ENCODE data around the gene SLC44A3. TPM values are rescaled to one million over a fixed set of nuclear protein-coding genes. Genes with fewer than 3 reads are reported as not detected.

SLC44A3 gene
- total RNA-seq, 1 experiment from 2014 or later: 16.9 TPM

- Mint-ChIP-seq H3K27me3 (ENCODE audit: insufficient read depth, unreplicated experiment) (no peaks in the 10 kb centered on the region), H3K4me1 (ENCODE audit: low read depth, unreplicated experiment) (peaks cover 19% of the 10 kb centered on the region), H3K9me3 (ENCODE audit: unreplicated experiment) (no peaks in the 10 kb centered on the region), H3K4me3 (ENCODE audit: unreplicated experiment) (no peak overlapping the region), H3K36me3 (ENCODE audit: insufficient read depth, unreplicated experiment) (no peaks in the 10 kb centered on the region), H3K27ac (ENCODE audit: unreplicated experiment) (no peak overlapping the region)
- Histone ChIP-seq H3K36me3 (ENCODE audit: control insufficient read depth, insufficient read depth, low read length) (no peaks in the 10 kb centered on the region), H3K4me3 (ENCODE audit: low read depth, low read length) (no peak overlapping the region), H3K27me3 (replicated peaks; ENCODE audit: control insufficient read depth, insufficient read depth, low read length) (no peaks in the 10 kb centered on the region), H3K9me3 (no peaks in the 10 kb centered on the region), H3K4me1 (peaks cover 14% of the 10 kb centered on the region; the same call in 1 of the 2 replicates)
- intact Hi-C loops (cut with micrococcal nuclease; ENCODE audit: unreplicated experiment): no loop called here
- POLR2A ChIA-PET: no interaction called here
- DNase-seq: no peak
- CTCF ChIA-PET: interaction anchor here (0.7 kb wide), 1 partner anchor 24 kb away, joined by 4 read pairs; no protein-coding TSS in a partner anchor
- BruUV-seq (replicated peaks): no TSS peak
- no peak for TF ChIP-seq CTCF (IDR thresholded peaks at IDR 0.05; ENCODE audit: insufficient read depth in 1 of 2, low read depth in 1 of 2, low read length in 1 of 2, severe bottlenecking in 1 of 2, unreplicated experiment in 1 of 2)
Measured at GRCh38 chr1:94793296-94793656, 26.9 kb upstream of the SLC44A3 start.

- H3K4me3 Mint-ChIP-seq (ENCODE audit: unreplicated experiment): no peak overlapping the region
- no peaks in the 10 kb centered on the region for H3K9me3 Mint-ChIP-seq (ENCODE audit: unreplicated experiment)
- Histone ChIP-seq H3K36me3 (ENCODE audit: control insufficient read depth, insufficient read depth, low read length) (no peaks in the 10 kb centered on the region), H3K9me3 (no peaks in the 10 kb centered on the region), H3K4me3 (ENCODE audit: low read depth, low read length) (no peak overlapping the region), H3K27me3 (replicated peaks; ENCODE audit: control insufficient read depth, insufficient read depth, low read length) (no peaks in the 10 kb centered on the region), H3K4me1 (peaks cover 20% of the 10 kb centered on the region; the same call in 1 of the 2 replicates)
- no peak overlapping the region for H3K27ac Mint-ChIP-seq (ENCODE audit: unreplicated experiment)
- DNase-seq: no peak
- intact Hi-C loops (cut with micrococcal nuclease; ENCODE audit: unreplicated experiment): no loop called here
- TF ChIP-seq CTCF (IDR thresholded peaks at IDR 0.05; ENCODE audit: insufficient read depth in 1 of 2, low read depth in 1 of 2, low read length in 1 of 2, severe bottlenecking in 1 of 2, unreplicated experiment in 1 of 2): no peak
- ChIA-PET CTCF (no interaction called here), POLR2A (no interaction called here)
- H3K27me3 Mint-ChIP-seq (ENCODE audit: insufficient read depth, unreplicated experiment): no peaks in the 10 kb centered on the region
- H3K36me3 Mint-ChIP-seq (ENCODE audit: insufficient read depth, unreplicated experiment): no peaks in the 10 kb centered on the region
- peaks cover 19% of the 10 kb centered on the region for H3K4me1 Mint-ChIP-seq (ENCODE audit: low read depth, unreplicated experiment)
- no TSS peak for BruUV-seq (replicated peaks)
Measured at GRCh38 chr1:94795434-94795833, 24.7 kb upstream of the SLC44A3 start.

GRCh38 chr1:94796266-94796665 is 23.9 kb upstream of the SLC44A3 start:
- no TSS peak for BruUV-seq (replicated peaks)
- no peaks in the 10 kb centered on the region for H3K27me3 Mint-ChIP-seq (ENCODE audit: insufficient read depth, unreplicated experiment)
- no peaks in the 10 kb centered on the region for H3K9me3 Mint-ChIP-seq (ENCODE audit: unreplicated experiment)
- intact Hi-C loops (cut with micrococcal nuclease; ENCODE audit: unreplicated experiment): no loop called here
- peaks cover 19% of the 10 kb centered on the region for H3K4me1 Mint-ChIP-seq (ENCODE audit: low read depth, unreplicated experiment)
- Histone ChIP-seq H3K4me1 (peaks cover 20% of the 10 kb centered on the region; the same call in 1 of the 2 replicates), H3K4me3 (ENCODE audit: low read depth, low read length) (no peak overlapping the region), H3K36me3 (ENCODE audit: control insufficient read depth, insufficient read depth, low read length) (no peaks in the 10 kb centered on the region), H3K9me3 (no peaks in the 10 kb centered on the region), H3K27me3 (replicated peaks; ENCODE audit: control insufficient read depth, insufficient read depth, low read length) (no peaks in the 10 kb centered on the region)
- ChIA-PET CTCF (no interaction called here), POLR2A (no interaction called here)
- H3K36me3 Mint-ChIP-seq (ENCODE audit: insufficient read depth, unreplicated experiment): no peaks in the 10 kb centered on the region
- peak overlapping the region; percentile 56 for H3K27ac Mint-ChIP-seq (ENCODE audit: unreplicated experiment)
- DNase-seq: no peak
- H3K4me3 Mint-ChIP-seq (ENCODE audit: unreplicated experiment): no peak overlapping the region
- TF ChIP-seq CTCF (IDR thresholded peaks at IDR 0.05; ENCODE audit: insufficient read depth in 1 of 2, low read depth in 1 of 2, low read length in 1 of 2, severe bottlenecking in 1 of 2, unreplicated experiment in 1 of 2): no peak
